ENCODE data around the gene MREG.
A peak's percentile ranks its signal among the peaks of the same experiment; 100 is the strongest.

The MREG gene, protein sequence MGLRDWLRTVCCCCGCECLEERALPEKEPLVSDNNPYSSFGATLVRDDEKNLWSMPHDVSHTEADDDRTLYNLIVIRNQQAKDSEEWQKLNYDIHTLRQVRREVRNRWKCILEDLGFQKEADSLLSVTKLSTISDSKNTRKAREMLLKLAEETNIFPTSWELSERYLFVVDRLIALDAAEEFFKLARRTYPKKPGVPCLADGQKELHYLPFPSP

DNA sequence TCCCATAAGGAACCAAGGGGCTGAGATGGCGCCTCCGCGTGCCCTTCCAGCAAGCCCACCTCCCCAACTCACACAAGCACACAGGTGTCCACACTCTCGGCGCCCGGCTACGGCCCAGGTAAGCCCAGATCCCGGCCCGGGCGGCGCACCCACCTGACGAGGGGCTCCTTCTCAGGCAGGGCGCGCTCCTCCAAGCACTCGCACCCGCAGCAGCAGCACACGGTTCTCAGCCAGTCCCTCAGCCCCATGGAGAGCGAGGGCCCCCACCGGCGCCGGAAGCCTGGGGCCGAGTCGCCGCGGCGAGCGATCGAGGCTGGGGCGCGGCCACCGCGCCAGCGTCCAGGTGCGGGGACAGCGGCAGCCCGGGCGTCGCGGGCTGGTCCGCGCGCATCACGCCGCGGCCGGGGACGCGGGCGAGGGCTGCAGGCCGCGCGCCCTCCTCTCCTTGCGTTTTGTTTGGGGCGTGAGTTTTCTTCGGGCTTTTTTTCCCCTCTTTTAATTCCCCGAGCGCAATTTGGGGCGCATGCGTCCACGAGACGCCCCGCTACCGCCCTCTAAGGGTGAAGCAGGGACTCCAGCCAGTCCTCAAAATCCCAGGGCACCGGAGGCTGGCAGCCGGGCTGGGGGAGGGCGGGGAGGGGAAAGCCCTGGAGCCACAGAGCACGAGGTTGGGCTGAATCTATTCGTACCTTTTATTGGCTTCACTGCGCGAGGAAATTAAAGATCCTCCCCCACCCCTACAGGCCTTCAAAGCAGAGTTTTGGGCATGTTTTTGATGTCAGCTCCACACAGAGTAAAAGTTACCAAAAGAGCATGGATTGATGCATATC is at the start of gene MREG:
Gene MREG (minus strand): TSS at position 472 of the 830 bp plus-strand sequence. CDS start 224 bp downstream, at position 248.
- peak; percentile 72 for DNase-seq (ENCODE audit: low read depth)

DNA sequence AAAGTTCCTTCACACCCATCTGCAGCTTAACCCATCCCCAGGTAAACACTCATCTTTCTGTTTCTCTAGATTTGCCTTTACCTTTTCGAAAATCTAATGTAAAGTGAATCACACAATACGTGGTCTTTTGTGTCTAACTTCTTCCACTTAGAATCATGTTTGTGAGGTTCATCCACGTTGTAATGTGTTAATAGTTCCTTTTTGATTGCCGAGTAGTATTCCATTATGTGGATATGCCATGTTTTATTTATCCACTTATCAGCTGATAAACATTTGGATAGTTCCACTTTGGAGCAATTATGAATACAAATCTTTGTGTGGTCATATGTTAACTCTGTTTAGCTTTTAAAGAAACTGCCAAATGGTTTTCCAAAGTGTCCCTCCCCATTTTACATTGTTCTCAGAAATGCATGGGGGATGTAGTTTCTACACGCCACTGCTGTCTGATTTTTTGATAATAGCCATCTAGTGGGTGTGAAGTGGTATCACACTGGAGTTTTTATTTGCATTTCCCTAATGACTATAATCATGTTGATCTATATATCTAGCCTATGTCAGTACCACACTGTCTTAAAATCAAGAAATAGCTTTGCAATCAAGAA is 46.0 kb upstream of the MREG start:
- DNase-seq (ENCODE audit: low read depth): no peak

DNA sequence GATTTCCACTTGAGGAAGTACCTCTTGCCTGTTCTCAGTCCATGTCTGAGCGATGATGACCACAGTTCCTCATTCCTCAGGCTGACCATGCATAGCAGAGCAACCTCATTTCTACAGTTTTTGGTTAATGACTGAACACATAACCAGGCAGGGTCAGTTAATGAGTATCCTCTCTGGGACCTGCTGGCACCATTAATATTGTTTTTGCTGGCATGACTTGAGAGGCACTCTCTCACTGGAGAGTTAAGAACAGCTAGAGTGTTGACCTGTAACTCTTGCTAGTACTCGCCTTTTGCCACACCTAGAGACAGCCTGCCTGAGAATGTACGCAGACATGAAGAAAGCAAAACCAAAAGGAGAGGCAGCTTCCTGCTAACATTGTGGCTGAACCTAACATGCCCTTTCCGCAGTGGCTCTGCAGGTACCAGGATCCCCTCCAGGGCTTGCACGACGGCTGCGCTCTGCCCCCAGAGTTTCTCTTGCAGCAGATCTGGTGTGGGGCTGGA is 44.4 kb upstream of the MREG start:
- no peak for DNase-seq (ENCODE audit: low read depth)

DNA sequence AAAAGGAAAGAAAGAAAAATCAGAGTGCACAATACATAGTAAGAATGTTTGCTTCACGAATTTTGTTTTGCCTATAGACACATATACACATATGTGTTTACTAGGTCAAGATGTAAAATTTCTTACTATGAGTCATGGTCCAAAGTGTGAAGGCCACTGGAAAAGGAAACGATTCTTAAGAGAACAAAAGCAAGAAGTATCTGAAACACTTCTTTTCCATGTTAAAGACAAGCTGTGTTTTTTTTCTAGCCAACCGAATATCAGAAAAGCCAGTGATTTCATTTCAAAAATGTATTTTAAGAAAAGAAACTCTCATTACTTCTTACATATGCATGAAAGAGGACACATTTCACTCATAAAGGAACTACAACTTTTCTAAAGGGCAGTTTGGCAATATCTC is 43.4 kb upstream of the MREG start:
- no peak for DNase-seq (ENCODE audit: low read depth)

DNA sequence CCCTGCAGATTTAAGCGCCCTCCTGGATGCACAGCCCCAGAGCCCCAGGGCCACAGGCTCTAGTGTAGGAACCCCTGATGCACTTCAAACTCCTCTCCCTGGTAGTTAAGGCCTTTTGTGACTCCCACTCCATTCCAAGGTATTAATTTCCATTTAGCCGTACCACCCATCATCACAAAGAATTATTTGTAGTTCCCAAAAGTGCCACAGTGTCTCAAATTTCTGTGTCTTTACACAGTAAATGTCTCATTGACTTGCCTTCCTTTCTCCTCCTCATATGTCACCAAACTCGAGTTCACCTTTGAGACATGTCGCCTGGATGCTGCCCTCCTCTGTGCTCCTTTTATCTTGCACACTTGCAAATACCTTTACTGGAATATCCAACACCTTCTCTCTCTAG is 42.3 kb upstream of the MREG start:
- no peak for DNase-seq (ENCODE audit: low read depth)

DNA sequence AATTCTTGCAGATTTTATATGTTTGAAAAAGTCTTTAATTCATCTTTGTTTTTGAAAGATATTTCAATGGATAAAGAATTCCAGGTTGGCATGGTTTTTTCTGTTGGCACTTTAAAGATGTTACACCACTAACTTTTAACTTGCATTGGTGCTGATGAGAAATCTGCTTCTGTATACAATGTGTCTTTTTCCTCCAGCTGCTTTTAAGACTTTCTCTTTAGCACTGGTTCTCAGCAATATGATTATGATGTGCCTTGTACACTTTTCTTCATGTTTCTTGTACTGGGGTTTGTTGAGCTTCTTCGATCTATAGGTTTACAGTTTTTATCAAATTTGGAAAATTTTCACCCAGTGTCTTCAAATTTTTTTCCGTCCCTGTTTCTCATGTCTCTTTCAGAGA is 39.1 kb upstream of the MREG start:
- DNase-seq (ENCODE audit: low read depth): no peak

DNA sequence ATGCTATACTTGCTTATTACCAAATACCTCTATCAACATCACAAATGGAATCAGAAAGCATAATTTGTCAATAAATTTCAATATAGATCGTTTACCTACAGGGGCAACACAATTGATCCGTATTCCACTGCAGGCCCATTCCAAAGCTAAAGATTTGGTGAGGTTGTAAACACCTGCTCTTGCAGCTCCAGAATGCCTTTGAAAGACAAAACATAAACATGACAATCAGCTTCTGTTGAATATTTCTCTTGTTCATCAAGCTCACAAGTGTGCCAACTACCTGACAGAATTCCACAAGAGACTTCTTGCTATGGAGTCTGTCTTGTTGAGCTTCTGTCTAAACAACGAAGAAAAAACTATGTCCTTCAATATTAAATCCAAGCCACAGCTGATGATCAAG is 38.0 kb upstream of the MREG start:
- no peak for DNase-seq (ENCODE audit: low read depth)

DNA sequence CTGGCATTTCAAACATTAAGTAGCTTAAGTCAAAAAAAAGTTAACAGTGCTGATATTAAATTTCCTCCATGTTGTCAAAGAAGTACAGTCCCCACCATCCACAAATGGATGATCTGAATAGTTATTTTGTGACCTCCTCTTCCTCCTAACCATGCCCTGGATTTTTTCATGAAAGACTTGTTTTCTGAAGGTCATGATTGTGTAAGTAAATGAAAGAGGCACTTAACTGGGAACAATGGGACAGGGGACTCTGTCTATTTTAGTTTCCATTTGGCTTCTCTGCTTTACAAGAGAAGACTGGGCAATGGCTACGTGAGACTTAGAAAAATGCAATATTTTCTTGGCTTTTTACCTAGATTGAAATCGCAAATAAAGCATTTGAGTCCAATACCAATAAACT is 36.1 kb upstream of the MREG start:
- no peak for DNase-seq (ENCODE audit: low read depth)

DNA sequence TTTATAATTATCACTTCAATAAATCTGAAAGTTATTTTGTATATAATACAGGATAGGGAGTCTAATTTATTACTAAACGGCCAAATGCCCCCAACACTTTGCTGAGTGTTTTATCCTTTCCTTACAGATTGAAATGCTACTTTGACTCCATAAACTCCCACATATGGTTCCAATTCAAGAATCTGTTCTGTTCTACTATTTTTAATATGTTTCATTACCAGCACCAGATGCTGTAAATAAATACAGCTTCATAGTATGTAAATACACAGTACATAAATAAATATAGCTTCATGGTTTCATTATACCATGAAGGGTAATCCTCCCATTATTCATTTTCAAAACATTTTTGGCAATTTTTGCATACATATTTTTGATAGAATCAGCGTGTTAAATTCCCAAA is 34.0 kb upstream of the MREG start:
- no peak for DNase-seq (ENCODE audit: low read depth)

DNA sequence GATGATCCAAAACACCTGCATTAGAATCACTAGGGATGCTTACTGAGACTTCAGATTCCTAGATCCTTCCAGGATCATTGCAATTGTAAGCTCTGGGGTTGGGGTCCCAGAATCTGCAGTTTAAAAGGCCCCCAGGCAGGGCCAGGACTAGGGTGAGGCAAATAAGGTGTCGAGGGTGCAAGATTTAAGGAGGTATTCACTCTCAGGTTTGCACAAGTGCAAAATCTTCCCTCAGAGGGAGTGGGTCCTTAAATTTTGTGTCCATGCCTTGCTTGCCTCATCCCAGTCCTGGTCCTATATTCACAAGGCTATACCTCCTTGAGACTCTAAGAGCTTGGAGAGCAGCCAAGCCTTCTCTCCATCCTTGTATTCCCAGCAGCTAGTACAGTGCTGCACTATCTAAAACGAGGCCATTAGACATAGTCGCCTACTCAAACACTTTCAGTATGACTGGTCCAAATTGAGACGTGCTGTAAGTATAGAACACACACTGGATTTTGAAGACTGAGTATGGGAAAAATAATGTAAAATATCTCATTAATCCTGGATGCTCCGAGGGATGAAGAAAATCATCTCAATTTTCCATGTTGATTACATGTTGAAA is 31.6 kb upstream of the MREG start:
- no peak for DNase-seq (ENCODE audit: low read depth)

DNA sequence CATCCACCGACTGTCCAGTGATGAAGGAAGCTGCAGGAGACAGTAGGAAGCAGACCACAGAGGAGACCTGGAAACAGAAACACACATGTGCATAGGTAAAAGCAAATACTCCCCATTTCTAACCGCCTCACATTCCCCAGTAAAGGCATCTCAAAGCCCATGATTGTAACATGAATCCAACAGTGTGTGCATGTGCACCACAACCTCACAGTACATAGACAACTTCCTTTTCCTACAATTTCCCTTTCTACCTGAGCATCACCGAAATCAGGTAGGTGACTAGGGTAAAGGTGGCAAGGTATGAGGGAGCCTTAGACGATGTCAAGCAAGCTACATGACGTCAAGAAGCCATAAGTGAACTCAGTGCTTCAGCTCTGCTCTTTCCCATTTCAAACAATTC is 30.6 kb upstream of the MREG start:
- no peak for DNase-seq (ENCODE audit: low read depth)

DNA sequence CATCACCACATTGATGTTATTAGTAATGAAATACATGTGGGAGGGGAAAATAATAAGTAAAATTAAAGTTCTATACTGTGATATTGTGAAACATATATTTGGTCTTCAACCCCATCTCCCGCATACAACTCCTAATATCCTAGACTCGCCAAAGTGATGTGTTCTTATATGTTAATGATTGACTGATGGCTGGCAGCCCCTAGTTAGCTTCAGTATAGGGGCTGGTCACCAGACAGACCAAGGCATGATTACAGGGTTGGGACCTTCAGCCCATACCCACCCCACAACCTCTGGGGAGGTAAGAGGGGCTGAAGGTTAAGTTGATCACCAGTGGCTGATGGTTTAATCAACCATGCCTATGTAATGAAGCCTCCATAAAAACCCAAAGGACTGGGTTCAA is 28.1 kb upstream of the MREG start:
- no peak for DNase-seq (ENCODE audit: low read depth)

DNA sequence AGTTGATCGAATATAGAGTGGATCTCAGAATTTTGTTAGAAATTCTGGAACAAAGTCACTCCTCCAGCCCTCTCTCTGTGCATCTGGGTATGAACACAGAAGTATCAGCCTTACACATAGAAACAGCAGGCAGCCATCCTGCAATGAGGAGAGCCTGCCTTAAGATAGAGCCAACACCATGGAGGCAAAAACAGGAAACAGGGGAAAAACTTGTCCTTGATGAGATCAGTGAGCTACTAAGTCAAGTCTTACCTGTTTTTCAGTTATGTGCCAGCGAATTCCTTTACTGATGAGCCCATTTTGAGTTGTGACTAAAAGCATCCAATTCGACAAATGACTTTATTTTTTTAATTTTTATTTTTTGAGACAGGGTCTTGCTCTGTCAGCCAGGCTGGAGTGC is 26.6 kb upstream of the MREG start:
- DNase-seq (ENCODE audit: low read depth): no peak

DNA sequence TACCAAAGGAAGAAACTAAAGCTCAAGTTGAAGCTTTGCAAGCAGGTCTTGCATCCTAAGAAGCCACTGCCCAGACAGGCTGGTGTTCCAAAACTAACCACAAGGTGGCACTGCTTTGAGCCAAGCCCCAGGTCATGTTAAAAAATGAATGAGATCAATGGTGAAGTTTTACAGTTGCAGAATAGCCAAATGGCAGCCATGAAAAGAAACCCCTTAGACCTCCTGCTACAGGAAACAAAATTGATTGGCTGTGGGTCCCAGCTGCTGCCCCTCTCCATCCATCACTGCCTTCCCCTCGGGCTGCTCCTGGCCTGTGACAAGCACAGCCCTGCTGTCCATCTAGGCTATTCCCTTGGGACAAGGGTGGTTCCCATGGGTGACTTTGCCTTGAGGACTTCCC is 20.7 kb upstream of the MREG start:
- peak; percentile 77 for DNase-seq (ENCODE audit: low read depth)

DNA sequence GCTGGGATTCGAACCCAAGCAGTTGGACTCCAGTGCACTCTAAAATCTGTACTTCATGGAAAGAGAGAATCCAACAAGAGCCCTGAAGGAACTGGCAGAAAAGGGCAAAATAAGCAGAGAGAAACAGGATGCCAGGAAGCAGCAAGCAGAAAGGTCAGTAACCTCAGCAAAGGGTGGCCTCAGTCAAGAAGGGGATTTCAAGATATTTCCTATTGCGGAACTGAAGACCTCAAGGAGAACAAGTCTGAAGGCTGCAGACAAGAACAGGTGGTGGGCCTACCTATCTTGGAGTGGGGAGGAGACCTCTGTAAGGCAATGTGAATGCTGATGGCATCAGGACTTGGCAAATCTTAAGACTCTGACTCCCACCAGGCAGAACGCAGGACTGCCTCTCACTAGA is 20.1 kb upstream of the MREG start:
- no peak for DNase-seq (ENCODE audit: low read depth)

DNA sequence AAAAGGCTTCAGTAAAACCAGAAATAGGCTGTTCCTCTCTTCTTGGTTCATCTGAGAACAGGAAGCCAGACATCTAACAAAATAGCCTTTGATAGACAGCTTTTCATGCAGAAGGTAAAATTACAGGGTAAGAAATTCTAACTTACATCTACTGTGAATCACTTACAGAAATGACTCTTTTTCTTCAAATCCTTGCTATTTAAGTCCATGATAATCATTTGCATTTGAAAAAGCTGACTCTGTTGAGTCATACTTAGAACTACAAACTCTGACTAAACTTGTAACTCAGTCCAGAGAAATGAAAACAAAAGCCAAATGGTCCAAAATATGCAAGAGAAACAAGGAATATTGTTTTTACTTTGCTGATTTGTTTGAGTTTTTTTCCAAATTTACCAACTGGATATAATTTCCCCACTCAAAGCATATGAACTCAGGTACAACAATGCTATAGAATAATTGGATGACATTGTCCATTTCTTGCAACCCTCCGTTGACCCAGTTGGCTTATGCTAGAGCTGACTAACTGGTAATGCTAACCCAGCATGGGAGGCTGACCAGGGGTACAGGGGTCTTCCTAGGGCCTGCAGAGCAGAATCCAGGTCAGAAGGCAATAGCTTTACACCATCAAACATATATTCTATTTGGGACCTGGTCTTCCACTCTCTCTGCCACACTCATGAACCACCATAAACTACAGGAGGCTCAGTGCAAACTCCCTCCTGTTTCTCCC is 18.8 kb upstream of the MREG start:
- DNase-seq (ENCODE audit: low read depth): no peak

DNA sequence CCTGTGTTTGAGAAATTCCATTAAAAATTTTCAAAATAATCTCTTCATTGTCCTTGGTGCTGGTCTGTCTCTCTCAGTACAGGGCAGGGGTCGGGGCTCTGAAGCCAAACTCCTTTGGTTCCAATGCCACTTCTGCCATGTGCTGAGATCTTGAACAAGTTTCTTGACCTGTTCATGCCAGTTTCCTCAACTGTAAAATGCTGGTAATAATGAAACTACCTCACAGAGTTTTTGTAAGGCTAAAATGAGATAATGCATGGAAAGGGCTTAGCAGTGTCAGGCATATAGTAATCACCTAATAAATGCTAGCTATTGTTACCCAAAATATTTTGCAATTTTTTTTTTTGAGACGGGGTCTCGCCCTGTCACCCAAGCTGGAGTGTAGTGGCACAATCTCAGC is 16.9 kb upstream of the MREG start:
- no peak for DNase-seq (ENCODE audit: low read depth)

DNA sequence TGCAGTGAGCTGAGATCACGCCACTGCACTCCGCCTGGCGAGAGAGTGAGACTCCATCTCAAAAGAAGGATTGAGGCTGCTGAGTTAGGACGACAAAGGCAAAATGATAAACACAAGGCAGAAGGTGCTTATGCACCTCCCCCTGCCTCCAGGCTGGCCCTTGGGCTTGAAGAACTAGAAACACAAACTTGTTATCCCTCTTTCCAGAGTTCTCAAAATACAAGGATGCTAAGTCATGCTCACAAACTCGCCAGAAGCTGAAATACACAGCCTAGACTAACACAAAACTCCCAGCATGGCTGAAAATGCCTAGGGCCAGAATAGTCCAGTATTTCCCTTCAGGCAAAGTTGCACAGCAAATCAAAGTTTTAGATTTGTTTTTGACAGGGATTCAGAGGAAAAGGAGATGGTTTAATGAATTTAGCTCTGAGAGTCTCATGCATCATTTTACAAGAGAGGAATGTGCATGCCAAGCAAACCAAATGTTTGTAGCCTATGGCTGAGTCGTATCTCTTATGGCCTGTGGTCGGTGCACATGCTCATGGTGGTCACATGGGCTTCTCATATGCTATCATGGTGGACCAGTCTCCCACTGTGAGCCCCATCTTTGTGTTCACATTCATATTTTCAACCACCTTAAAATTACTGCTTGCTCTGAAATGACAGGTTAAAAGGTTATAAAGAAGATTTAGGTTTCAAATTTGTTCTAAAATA is 16.2 kb upstream of the MREG start:
- DNase-seq (ENCODE audit: low read depth): no peak

DNA sequence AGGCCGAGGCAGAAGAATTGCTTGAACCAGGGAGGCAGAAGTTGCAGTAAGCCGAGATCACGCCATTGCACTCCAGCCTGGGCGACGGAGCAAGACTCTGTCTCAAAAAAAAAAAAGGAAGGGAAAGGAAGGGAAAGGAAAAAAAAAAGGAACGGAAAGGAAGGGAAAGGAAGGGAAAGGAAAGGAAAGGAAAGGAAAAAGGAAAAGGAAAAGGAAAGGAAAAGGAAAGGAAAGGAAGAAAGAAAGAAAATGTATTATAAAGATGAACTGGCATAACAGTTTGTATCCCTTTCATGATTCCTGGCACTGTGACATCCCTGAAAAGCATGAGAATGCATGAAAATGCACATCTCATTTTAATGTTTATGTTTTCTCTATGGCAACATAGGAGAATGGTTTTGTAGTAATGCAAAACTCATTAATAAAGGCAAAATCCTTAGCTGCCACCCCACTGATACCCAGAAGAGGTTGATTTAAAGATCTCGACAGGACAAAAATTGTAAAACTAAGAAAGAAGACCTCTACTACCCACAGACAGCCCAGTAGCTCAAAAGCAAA is 11.5 kb upstream of the MREG start:
- DNase-seq (ENCODE audit: low read depth): no peak

DNA sequence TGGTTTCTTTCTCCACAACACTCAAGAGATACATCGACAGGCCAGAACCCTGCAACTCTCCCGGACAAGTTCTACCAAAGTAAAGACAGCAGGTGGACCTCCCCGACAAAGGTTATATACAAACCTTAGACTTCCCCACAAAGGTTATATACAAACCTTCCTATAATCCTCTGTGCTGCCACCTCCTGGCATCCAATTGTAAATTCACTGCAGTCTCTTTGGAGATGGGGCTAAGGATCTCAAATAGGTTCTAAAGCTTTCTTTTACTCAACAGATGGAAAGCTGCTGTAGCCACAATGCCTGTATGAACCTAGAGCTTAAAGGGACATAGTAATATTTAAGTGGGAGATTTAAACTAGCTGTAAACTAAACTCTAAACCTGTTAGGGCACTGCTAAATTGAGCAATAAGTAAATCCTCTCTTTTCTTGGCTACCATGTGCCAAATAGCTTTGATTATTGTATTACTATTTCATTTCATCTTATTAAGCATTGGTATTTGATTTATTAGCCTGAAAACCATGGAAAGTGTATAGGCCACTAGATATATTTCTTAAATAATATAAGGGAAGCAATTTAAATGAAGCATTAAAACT is 9.8 kb upstream of the MREG start:
- DNase-seq (ENCODE audit: low read depth): no peak

Data from stimulated activated CD8-positive, alpha-beta memory T cell treated with anti-CD3 and anti-CD28 coated beads, Interleukin-7, amount 100 ng/mL, for 24 hours (primary cell).